Right renal pelvis (tissue), 4 donors: Measurements from ENCODE around the gene CLIC1. TPM values are rescaled to one million over a fixed set of nuclear protein-coding genes. Genes with fewer than 3 reads are reported as not detected.

ENCODE experiments used
- DNase-seq, 4 donors: peaks; one replicate each; pipeline ENCODE4 v3.0.0-alpha.2; 2013; ENCODE audit warnings: low read depth in 4 of 4, low spot score in 3 of 4, missing footprints in 1 of 4
- polyA plus RNA-seq, 4 donors: library from polyadenylated mRNA; unstranded; fragments of 120-200 nt; gene quantifications; one replicate each; pipeline ENCODE4 v1.2.1, GENCODE V29; 2013; ENCODE audit not compliant: insufficient read length in 4 of 4

The CLIC1 gene
- polyA plus RNA-seq = 100 to 1,000 TPM; 290 to 327 (median 297) TPM

DNA sequence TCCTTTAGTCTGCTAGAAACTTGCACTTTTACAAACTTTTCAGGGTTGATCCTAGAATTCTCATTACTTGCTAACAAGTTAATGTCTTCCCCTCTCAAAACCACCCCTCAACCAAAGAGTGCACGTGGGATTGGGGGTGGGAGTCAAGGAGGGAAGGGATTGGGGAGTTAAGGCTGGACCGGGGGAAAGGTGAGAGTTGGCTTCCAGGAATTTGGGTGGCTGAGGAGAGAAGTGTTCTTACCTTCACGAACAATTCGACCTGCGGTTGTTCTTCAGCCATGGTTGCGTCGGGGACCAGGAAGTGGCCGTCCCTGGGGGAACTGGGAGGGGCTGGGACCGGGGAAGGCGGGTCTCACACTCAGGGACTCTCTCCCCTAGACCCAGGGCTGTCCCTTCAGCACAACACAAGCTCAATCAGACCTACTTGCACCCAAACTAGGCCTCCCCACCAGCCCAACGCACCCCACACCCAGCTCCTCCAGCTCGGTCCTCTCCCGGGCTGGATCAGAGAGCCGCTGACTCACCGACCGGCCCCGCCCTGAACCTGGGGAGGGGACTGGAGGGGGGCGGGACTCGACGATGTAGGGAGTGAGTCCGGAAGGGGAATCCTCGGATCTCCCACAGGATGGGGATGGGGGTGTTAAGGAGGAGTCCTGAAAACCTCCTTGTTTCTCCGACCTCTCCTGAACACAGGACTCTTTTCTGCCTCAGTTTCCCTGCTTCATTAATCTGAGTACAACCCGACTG is at the start of gene CLIC1:
TSS of gene CLIC1 (minus strand) at position 510 of the 747 bp plus-strand sequence. CDS start at position 280, 230 bp downstream.
- peak in 2 of 4 donors; percentile 65 to 69 for DNase-seq

DNA sequence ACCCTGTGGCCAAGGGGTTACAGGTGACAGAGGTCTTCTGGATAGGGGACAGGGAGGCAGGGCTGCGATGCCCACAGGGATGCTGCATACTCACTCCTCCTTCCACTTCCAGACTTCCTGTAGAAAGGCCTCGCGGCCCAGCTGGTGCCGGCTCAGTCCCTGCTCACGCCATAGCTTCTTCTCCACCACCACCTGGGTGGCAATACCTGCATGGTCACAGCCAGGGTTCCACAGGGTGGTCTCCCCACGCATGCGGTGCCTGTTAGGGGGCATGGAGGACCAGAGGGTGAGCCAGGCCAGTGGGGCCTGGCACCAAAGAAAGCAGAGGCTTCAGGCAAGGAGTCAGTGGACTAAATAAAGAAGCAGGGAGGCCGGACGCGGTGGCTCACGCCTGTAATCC is 49.1 kb upstream of the CLIC1 start:
- no peak for DNase-seq

DNA sequence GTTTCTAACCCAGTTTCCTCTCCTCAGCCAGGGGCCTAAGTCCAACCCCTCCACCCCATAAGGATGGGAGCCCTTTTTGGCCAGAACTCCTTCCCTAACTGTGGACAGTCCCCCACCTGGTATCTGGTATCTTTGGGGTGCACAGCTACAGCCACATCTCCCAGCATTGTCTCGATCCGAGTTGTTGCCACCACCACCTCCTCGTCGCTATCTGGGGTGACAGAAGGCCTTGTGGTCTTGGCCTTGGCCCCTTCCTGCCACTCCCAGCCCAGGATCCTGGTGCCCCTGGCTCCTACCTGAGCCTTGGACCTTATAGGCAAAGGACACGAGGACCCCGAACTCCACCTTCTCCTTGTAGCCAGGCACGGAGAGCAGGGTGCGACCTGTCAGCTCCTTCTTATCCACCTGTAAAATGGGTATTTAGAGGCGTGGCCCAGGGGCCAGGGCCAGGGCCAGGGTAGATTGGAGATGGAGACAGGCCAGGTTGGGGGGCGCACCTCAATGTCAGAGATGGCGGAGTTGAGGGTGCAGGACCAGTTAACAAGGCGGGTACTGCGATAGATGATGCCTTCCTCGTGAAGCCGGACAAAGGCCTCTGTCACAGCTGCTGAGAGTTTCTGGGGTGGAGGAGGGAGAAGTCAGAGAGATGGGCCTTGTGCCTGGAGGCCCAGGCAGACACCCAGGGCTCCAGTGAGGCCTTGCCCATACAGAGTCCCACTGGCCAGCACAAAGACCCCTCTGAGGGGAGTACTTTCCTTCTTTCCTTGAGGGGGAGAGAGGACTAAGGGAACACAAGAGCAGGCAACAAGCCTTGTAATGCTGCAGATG is 48.0 kb upstream of the CLIC1 start:
- DNase-seq = no peak

DNA sequence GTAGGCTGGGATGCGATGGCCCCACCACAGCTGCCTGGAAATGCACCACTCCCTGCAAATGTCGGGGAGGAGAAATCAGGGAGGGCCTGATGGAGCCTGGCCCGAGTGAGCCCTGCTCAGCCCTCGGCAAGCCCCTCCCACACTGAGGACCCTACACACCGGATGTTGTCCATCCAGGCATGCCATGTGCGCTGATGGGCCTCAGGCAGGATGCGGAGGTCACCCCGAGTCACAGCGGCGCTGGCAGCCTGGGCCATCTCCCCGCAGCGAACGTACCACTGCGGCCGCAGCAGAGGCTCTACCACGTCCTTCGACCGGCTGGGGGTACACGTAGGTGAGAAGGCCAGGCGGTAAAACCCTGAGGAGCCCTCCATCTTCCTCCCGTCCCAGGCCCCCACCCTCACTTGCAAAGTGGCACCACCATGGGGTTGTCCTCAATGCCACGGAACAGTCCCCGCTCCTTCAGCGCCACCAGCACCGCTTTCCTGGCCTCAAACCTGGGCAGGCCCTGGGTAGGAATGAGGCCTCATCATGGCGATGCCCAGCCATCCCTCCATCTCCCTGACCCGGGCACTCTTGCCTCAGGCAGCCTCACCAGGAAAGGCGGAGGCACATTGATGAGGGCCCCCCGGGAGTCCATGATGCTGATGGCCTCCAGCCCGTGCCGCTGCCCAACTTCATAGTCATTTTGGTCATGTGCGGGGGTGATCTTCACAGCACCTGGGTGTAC is 46.0 kb upstream of the CLIC1 start:
- DNase-seq = no peak

DNA sequence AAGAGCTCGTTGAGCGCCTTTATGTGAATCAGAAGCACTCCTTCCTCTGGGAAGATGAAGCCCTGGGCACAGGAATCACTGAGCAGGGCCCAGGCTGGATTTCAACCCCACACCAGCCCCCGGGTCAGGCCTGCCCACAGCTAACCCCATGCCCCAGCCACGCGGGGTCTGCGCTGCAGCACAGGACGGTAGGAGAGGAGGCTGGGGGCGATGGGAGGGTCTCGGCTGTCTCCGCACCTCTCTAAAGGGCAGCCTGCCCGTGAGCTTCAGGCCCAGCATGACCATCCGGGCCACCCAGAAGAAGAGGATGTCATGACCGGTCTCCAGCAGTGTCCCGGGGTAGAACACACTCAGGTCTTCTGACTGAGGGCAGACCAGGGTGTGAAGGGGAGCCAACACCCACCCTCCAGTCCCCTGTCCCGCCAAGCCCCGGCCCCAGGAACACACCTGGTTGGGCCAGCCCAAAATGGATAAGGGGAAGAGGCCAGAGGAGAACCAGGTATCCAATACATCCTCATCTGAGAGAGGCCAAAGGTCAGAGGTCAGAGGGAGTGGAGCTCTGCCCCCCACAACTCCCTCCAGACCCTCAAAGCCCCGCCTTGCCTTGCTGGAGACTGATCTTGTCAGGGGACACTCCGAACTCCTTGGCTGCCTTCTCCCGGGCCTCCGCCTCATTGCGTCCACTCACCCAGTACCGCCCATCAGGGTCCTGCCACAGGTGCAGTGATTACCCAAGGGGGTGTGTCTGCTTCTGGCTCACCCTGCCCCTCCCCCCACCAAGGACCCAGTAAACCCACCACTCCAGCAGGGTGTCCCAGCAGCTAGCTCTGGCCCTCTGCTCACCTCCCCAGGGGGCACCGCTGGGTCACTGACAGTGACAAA is 45.2 kb upstream of the CLIC1 start:
- DNase-seq = no peak

DNA sequence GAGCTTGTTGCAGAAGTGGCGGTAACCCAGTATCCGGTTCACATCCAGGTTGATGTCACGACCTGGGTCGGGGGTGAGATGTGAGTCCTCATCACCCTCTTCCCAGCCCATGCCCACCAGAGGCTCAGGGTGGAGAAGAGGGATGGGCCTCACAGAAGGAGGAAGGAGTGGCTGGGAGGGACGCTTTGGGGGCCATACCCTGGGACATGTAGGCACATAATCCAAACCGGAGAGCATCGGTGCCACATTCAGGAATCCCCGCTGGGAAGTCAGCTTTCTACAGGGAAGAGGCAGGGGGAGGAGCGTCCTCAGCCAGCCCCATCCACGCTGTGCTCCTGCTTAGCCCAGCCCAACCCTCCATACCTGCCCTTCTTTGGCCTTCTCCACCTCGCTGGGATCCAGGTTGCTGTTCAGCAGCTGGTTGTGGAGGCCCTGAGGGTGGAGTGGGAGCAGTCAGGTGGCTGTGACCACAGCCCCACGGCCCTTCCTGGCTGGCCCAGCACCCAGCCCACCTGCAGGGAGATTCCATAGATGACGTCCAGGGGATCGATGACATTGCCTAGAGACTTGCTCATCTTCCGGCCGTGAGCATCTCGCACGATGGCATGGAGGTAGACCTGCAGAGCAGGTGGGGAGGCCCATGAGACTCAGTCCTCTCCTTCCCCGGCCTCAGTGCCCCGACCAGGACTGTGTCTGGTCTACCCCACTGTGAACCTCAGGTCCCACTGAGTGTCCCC is 44.3 kb upstream of the CLIC1 start:
- no peak for DNase-seq

DNA sequence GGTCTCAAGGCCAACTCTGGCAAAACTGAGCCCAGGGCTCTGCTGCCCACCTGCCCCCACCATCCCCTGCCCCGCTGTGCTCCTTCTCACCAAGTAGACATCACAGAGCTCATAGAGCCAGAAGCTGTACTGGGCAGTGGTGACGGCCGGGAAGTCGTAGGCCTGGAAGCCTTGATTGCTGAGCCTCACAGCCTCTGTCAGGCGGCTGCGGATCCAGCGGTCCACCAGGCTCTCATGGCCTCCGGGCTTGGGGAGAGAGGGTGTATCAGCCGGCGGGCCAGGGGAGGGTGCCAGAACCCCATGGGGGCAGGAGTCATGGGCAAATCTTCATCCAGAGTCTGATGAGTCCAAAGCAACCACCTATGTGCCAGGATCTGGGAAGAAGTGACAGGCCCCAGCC is 43.6 kb upstream of the CLIC1 start:
- DNase-seq = no peak

DNA sequence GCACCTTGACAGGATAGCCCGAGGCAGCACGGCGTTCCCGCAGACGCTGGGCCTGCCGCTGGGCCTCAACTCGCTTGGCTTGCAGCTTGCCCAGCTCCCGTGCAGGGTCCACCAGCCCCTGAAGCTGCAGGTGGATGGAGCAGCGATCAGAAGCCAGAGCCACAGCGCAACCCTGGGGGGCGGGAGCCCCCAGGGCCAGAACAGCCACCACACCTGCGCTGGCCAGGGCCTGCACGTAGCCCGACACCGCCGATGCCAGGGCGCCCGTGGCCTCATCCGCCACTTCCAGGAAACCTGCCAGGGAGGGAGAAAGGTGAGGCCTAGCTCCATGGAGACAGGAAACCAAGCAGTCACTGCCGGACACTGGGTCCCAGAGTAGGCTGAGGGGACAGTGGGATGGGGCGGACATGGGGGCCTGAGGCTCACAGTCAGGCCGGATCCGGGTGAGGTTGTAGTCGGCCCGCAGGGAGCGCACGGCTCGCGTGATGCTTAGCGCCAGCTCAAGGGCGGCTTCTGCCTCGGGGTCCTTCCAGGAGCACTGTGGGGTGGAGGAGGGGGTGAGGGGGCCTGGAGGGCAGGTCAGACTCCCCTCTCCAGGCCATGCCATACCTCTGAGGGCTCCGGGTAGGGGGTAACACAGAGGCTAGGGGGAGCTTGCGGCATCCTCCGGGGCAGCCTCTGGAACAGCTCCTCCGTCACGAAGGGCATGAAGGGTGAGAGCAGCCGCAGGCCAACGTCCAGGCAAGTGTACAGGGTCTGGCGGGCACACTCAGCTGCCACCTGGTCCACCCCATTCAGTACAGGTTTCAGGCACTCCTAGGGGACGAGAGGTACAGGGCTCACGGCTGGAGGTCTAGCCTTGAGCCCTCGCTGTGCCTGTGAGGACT is 42.9 kb upstream of the CLIC1 start:
- DNase-seq = no peak

DNA sequence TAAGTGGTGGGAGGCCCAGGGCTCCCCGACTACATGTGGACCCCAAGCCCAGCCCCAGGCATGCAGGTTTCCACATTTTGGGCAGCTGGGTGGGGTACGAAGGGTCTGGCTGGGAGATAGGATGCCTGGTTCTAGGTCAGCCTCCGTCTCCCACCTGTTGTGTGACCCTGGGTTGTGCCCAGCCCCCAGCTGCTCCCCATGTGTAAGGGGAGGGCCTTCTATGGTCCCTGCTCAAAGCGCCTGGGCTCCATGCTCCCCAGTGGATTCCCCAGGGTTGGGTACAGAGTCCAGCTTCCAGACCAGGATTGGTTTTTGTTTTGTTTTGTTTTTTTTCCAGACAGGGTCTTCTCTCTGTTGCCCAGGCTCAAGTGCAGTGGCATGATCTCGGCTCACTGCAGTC is 41.9 kb upstream of the CLIC1 start:
- no peak for DNase-seq

DNA sequence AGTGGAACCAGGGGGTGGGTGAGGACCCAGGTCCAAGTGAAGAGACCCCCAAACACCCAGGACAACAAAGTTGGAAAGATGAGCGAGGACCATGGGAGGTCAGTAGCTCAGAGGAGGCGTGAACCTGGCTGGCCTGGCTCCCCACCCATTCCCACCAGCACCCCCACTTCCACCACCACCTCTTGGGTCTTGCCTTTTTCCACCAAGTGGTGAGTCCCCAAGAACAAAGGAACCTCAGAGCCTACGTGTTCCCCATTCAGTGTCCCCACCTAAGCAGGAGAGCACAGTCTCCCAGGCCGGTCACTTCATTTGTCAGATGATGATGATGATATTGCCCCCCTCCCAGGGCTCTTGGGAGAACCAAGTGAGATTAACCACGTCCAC is 41.3 kb upstream of the CLIC1 start:
- DNase-seq = no peak

DNA sequence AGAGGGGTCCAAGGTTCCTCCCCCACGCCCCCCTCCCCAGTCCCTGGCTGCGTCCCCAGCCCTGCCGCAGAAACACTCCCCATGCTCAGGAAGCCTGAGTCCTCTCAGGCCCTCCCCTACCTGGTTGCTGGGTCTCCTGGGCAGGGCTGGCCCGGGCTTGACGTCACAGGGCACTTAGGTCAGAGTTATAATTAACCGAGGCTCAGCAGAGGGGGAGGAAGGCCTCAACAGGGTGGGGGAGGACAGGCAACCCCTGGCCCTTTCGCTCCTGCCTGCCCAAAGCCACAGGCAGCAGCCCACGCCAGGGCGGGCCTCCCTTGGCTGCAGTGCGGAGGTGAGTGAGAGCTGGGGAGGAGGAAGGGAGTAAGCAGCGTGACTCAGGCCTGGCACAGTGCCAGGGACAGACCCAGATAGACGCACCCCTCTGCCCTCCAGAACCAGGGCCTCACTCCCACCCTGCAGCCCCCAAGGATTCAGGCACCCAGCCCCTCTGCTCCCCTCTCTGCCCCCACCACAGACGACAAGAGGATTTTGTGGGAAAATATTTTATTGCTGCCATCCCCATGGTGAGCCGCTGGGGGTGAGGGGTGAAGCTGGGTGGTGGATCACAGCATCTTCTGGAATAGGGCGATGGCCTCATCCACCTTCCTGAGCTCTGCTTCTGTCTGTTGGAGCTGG is 40.8 kb upstream of the CLIC1 start, which contains the start of gene VWA7:
TSS of gene VWA7 (minus strand) at position 340 of the 678 bp plus-strand sequence. CDS start 549 bp downstream, outside the sequence.
- peak; percentile 67 to 85 (median 71) for DNase-seq

DNA sequence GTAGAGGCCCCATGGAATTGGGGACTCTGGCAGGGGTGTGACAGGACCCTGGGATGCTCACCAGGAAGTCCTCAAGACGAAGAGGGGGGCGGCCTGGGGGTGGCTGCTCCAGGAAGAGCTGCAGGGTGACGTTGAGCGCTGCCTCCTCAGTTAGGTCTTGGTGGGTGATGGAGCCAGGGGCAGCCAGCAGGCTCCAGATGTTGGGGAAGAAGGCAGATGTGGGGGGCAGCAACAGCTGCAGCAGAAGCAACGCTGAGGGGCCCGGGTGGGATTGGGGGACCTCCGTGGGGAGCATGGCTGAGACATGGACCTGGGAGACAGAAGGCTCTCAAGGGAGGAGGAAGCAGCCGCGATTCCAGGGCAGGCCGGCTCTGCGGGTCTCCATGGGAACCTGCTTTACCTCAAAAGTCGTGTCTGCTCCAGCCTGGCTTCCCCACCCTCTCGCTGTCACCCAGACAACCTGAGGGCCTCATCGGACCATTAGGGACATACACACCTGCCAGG is 40.2 kb upstream of the CLIC1 start:
- DNase-seq = no peak

DNA sequence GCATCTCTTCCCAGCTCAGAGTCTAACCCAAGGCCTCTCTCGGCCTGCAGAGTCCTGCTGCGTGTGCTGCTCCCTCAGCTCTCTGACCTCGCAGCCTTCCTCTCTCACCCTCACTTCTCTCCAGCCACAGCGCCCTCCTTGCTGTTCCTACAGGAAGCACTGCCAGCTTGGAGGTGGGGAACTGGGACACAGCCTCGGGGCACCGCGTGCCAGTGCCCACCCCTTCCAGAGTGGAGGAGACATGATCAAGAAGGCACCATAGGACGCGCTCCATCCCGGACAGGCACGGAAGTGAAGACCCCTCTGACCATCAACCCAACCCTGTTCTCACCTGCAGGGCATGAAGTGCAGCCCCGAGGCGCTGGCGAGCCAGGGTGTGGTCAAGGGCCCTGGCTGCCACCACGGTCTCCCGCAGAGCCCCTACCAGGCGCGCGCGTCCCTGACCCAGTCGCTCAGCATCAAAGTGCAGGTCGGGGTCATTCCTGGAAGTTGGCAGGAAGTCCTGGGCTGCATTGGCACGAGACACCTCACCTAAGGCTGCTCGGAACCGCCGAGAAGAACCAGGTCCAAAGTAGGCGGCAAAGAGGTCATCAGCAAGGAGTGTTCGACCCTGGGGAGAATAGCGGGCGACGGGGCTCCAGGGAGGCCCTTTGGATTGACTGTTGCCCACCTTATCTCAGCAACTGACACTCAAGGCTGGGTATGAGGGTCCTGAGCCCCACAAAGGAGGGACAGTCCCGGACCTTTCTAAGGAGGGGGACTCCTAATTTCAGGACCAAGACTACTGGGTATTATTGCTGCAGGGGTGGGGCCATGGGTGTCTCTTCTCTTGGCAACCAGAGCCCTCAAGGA is 39.5 kb upstream of the CLIC1 start:
- DNase-seq = no peak

DNA sequence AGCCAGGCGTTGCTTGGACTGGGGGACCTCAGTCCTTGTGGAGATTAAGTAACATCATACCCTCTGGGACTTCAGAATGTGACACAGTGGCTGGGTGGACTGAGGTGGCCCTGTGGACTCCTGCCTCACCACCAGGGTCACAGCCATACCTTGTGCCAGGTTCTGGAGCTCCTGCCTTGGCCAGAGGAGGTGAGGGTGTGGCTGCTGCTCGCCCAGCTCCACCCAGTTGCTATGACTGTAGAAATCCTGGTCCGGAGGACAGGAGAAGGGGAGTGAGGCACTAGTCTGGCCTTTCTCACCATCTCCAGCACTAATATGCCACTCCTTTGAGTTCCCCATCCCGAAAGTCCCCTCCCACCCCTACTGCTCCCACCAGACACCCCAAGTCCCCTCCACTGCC is 38.9 kb upstream of the CLIC1 start:
- DNase-seq = no peak

DNA sequence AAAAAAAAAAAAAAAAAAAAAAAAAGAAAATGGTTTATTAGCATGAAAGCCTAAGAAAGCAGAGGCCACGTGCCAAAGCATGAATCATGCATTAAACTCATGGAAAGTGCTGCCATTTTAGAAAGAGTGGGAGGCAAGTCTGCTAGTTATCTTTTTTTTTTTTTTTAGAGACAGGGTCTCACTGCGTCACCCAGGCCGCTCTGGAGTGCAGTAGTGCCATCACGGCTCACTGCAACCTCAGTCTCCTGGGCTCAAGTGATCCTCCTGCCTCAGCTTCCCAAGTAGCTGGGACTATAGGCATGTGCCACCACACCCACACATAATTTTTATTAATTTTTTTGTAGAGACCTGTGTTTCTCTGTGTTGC is 35.6 kb upstream of the CLIC1 start:
- DNase-seq = no peak

DNA sequence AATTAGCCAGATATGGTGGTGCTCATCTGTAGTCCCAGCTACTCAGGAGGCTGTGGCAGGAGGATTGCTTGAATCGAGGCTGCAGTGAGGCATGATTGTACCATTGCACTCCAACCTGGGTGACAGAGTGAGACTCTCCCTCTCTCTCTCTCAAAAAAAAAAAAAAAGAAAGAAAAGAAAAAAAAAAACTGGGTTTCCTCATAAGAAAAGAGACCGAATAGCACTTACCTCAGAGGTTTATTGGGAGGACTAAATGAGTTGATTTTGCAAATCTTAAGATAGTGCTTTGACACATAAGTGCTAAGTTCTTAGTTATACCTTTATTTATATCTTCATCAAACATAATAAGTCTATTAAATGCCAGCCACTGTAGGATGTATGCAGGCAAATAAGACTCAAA is 34.5 kb upstream of the CLIC1 start:
- DNase-seq = no peak
